Vagina (tissue), 2 donors: ENCODE measurements around the gene PAQR5. TPM values are rescaled to one million over a fixed set of nuclear protein-coding genes. Genes with fewer than 3 reads are reported as not detected.

Source experiments
- DNase-seq, 2 donors: peaks; one replicate each; pipeline ENCODE4 v3.0.0-alpha.2; 2017; ENCODE audit errors: extremely low spot score in 2 of 2
- H3K27ac ChIP-seq: fragments of 200-600 bp; sonication (generic); one replicate; pipeline ENCODE4 v1.5.1; 2019
- H3K27me3 ChIP-seq: fragments of 200-600 bp; sonication (generic); one replicate; pipeline ENCODE4 v1.5.1; 2019
- H3K36me3 ChIP-seq, 2 donors: fragments of 200-600 bp; sonication (generic); one replicate each; pipeline ENCODE4 v1.5.1; 2017 to 2019
- H3K4me1 ChIP-seq: fragments of 200-600 bp; sonication (generic); one replicate; pipeline ENCODE4 v1.5.1; 2019
- H3K4me3 ChIP-seq, 2 donors: fragments of 200-600 bp; sonication (generic); 1 replicate in 1 of 2; 2 replicates in 1 of 2; pipeline ENCODE4 v1.5.1; 2016 to 2019
- H3K9me3 ChIP-seq: fragments of 200-600 bp; sonication (generic); one replicate; pipeline ENCODE4 v1.5.1; 2019
- POLR2A ChIP-seq, 2 donors: fragments of 450-650 bp; IDR thresholded peaks; one replicate each; pipeline ENCODE4 v1.6.1; 2017; ENCODE audit warnings: antibody characterized with exemption in 2 of 2, mild to moderate bottlenecking in 2 of 2, moderate library complexity in 2 of 2
- POLR2AphosphoS5 ChIP-seq, 2 donors: sonication (generic); formaldehyde crosslinking; IDR thresholded peaks; one replicate each; pipeline ENCODE4 v1.9.0; 2017; ENCODE audit warnings: antibody characterized with exemption in 2 of 2, mild to moderate bottlenecking in 2 of 2, low read depth in 1 of 2; ENCODE audit not compliant: insufficient read depth in 1 of 2
- intact Hi-C: fragments of 100-400 bp; cut with DNase I; formaldehyde crosslinking; loops from one replicate; pipeline ENCODE4 v1.15.1; 2023
- total RNA-seq: library from RNA; depleted of rRNA; stranded (reverse); fragments of >200 nt; gene quantifications from one replicate; pipeline ENCODE4 v1.2.3, GENCODE V29; 2016
- TF ChIP-seq, protein P1 (sequence below), 3 experiments: fragments of 450-650 bp in 2 of 3; fragments of 200-600 bp in 1 of 3; sonication (generic) in 1 of 3; IDR thresholded peaks; one replicate each; pipeline ENCODE4 v1.5.1; 2017 to 2019; ENCODE audit warnings: antibody characterized with exemption in 3 of 3, mild to moderate bottlenecking in 2 of 3, moderate library complexity in 2 of 3

PAQR5 gene
- total RNA-seq, 1 donor from 2014 or later, result 9.1 TPM

DNA sequence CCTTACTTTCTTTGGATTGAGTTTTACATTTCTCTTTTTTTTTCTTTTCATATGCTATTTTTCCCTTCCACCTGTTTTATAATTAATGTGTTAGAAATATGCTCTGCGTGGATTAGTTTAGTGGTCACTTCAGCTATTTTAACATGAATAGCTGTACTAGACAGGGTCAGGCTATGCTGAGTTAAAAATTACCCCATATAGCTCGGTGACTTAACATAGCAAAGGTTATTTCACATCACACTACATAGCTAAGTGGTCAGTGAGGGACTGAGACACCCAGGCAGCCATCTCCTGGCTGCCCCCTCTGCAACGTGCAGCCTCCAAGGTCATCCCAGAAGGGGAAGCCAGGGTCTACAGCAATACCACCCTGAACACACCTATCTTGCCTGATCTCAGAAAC is 68.5 kb downstream of the PAQR5 start:
- Histone ChIP-seq H3K27ac (no peak overlapping the region), H3K4me3 (no peak overlapping the region), H3K27me3 (no peaks in the 10 kb centered on the region), H3K9me3 (no peaks in the 10 kb centered on the region), H3K36me3 (no peaks in the 10 kb centered on the region), H3K4me1 (no peaks in the 10 kb centered on the region)
- DNase-seq, result no peak
- intact Hi-C loops, result no loop called here
- TF ChIP-seq POLR2A (IDR thresholded peaks at IDR 0.05), result no peak
- no peak for TF ChIP-seq POLR2AphosphoS5 (IDR thresholded peaks at IDR 0.05; ENCODE audit: insufficient read depth in 1 of 2, low read depth in 1 of 2)
- TF ChIP-seq, protein P1, sequence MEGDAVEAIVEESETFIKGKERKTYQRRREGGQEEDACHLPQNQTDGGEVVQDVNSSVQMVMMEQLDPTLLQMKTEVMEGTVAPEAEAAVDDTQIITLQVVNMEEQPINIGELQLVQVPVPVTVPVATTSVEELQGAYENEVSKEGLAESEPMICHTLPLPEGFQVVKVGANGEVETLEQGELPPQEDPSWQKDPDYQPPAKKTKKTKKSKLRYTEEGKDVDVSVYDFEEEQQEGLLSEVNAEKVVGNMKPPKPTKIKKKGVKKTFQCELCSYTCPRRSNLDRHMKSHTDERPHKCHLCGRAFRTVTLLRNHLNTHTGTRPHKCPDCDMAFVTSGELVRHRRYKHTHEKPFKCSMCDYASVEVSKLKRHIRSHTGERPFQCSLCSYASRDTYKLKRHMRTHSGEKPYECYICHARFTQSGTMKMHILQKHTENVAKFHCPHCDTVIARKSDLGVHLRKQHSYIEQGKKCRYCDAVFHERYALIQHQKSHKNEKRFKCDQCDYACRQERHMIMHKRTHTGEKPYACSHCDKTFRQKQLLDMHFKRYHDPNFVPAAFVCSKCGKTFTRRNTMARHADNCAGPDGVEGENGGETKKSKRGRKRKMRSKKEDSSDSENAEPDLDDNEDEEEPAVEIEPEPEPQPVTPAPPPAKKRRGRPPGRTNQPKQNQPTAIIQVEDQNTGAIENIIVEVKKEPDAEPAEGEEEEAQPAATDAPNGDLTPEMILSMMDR (IDR thresholded peaks at IDR 0.05), result no peak

DNA sequence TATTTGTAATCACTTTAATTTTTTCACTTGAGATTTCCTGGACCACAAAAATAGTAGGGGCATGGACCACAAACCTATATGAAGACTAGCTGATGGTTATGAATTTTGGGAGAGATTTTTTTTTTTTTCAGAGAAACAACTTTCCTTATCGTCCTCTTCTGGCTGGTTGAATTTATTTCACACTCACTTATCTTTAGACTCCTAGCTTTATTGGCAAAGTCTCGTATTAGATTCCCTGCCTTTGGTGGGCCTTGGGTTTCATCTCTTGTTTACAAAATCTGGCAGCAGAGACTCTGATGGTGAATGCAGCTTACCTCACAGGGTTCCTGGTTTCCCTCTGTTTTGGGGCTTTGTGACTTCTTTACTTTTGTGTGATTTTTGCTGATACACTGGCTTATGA is 70.9 kb downstream of the PAQR5 start:
- H3K9me3 ChIP-seq, result no peaks in the 10 kb centered on the region
- no peak for DNase-seq
- H3K4me3 ChIP-seq, result no peak overlapping the region
- no peak overlapping the region for H3K27ac ChIP-seq
- H3K4me1 ChIP-seq, result no peaks in the 10 kb centered on the region
- TF ChIP-seq, protein P1 (IDR thresholded peaks at IDR 0.05), result no peak
- TF ChIP-seq POLR2AphosphoS5 (IDR thresholded peaks at IDR 0.05; ENCODE audit: insufficient read depth in 1 of 2, low read depth in 1 of 2), result no peak
- TF ChIP-seq POLR2A (IDR thresholded peaks at IDR 0.05), result no peak
- intact Hi-C loops, result no loop called here
- H3K36me3 ChIP-seq, result no peaks in the 10 kb centered on the region
- no peaks in the 10 kb centered on the region for H3K27me3 ChIP-seq

DNA sequence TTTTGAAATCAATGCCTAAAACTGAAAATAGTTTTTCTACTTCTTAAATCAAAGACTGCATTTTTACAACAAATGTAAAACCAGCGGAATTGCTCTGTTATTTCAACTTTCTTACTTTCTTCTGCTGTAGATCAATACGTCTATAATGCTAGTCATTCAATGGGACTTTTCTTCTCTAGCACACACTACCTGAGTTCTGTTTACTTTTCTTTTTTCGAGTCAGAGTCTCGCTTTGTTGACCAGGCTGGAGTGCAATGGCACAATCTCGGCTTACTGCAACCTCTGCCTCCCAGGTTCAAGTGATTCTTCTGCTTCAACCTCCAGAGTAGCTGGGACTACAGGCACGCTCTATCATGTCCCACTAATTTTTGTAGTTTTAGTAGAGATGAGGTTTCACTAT is 74.7 kb downstream of the PAQR5 start:
- Histone ChIP-seq H3K27me3 (no peaks in the 10 kb centered on the region), H3K27ac (no peak overlapping the region), H3K9me3 (no peaks in the 10 kb centered on the region), H3K4me1 (no peaks in the 10 kb centered on the region), H3K4me3 (no peak overlapping the region), H3K36me3 (no peaks in the 10 kb centered on the region)
- TF ChIP-seq POLR2A (IDR thresholded peaks at IDR 0.05), result no peak
- no peak for DNase-seq
- intact Hi-C loops, result no loop called here

DNA sequence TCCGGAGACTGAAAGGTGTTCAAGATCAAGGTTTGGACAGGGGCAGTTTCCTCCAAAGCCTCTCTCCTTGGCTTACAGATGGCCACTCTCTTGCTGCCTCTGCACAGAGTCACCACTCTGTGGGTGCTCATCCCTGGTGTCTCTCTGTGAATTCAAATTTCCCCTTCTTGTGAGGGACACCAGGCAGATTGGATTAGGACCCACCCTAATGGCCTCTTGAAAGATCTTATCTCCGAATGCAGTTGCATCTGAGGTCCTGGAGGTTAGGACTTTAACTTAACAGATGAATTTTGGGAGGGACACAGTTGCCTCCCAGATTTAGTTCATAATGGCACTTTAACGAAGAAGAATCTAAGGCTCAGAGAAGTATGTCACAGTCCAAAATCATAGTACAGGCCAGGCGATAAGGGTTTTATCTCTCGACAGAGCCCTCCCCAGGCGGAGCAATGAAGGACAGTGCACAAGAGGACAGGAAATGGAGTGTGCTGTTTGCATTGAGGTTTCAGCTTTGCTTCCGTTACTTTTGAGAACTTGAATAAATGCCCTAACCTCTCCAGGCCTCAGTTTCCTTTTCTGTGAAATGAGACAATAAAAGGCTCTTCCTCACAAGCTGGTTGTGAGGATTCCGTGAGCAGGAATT is 76.6 kb downstream of the PAQR5 start:
- TF ChIP-seq, protein P1 (IDR thresholded peaks at IDR 0.05), result no peak
- no peak for TF ChIP-seq POLR2A (IDR thresholded peaks at IDR 0.05)
- no peak for TF ChIP-seq POLR2AphosphoS5 (IDR thresholded peaks at IDR 0.05; ENCODE audit: insufficient read depth in 1 of 2, low read depth in 1 of 2)
- no peaks in the 10 kb centered on the region for H3K36me3 ChIP-seq
- no peak overlapping the region for H3K27ac ChIP-seq
- no peak for DNase-seq
- H3K27me3 ChIP-seq, result no peaks in the 10 kb centered on the region
- no peaks in the 10 kb centered on the region for H3K9me3 ChIP-seq
- H3K4me3 ChIP-seq, result no peak overlapping the region
- no peaks in the 10 kb centered on the region for H3K4me1 ChIP-seq
- intact Hi-C loops, result no loop called here

DNA sequence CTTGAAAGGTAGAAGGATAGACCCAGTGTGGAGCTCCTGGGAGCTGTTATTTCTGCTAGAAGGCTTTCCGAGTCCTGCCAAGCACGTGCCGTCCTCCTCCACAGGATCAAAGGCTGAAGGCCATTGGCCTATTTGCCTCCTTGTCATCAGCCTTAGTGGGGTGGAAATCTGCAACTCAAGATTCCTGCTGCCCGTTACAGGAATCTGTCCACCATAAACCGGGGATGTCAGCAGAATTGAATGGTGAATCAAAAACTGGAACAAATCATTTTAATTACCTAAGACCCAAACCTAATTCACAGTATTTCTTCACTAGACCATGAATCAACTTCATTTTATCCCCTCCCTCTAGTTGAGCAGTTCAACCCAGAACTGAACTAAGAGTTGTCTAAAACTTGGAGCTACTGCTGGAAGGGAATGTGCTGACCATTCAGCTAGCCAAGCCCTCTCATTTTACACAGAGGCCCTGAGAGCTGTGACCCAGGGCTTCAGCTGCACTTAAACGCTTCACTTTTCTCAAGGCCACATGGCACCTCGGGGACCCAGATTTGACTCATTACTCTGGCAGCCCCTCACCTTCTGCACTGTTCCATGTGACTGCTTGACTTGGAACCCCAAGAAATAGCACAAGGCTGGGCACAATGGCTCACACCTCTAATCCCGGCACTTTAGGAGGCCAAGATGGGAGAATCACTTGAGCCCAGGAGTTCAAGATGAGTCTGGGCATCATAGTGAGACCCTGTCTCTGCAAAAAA is 78.7 kb downstream of the PAQR5 start:
- intact Hi-C loops, result no loop called here
- Histone ChIP-seq H3K4me3 (no peak overlapping the region), H3K4me1 (no peaks in the 10 kb centered on the region), H3K9me3 (no peaks in the 10 kb centered on the region), H3K36me3 (no peaks in the 10 kb centered on the region), H3K27ac (no peak overlapping the region), H3K27me3 (no peaks in the 10 kb centered on the region)
- TF ChIP-seq POLR2AphosphoS5 (IDR thresholded peaks at IDR 0.05; ENCODE audit: insufficient read depth in 1 of 2, low read depth in 1 of 2) (no peak), POLR2A (IDR thresholded peaks at IDR 0.05) (no peak)
- TF ChIP-seq, protein P1 (IDR thresholded peaks at IDR 0.05), result no peak
- DNase-seq, result no peak
